H1 (cell line): ENCODE results near the gene MMAB. TPM values are rescaled to one million over a fixed set of nuclear protein-coding genes. Genes with fewer than 3 reads are reported as not detected.

Experiments
- FOSL1 ChIP-seq: IDR thresholded peaks from 2 replicates; pipeline ENCODE4 v1.6.1; 2011; ENCODE audit warnings: mild to moderate bottlenecking, low read depth, low read length, moderate library complexity; ENCODE audit not compliant: insufficient read depth
- KDM1A ChIP-seq: fragments of 200-600, 300-600 bp; sonication (generic); IDR thresholded peaks from 2 replicates; pipeline ENCODE4 v1.7.1; 2016; ENCODE audit warnings: mild to moderate bottlenecking, low read length, borderline replicate concordance
- PHF8 ChIP-seq: fragments of 200-600 bp; sonication (generic); conservative IDR thresholded peaks from 2 replicates; pipeline ENCODE4 v1.7.1; 2012; ENCODE audit warnings: low read depth, mild to moderate bottlenecking, inconsistent platforms, low read length, moderate library complexity
- SIX5 ChIP-seq: IDR thresholded peaks from 2 replicates; pipeline ENCODE4 v1.6.1; 2011; ENCODE audit warnings: mild to moderate bottlenecking, low read depth, low read length
- USF2 ChIP-seq: IDR thresholded peaks from 2 replicates; pipeline ENCODE4 v1.6.1; 2011; ENCODE audit warnings: low read length, improper control_type of control experiment
- polyA plus RNA-seq, 7 experiments: library from polyadenylated mRNA; depleted of rRNA in 3 of 7; stranded (reverse) in 5 of 7; unstranded in 2 of 7; fragments of >200 nt in 5 of 7; fragments of 200-250 nt in 2 of 7; gene quantifications; 1 replicate in 5 of 7; 2 replicates in 1 of 7; 4 replicates in 1 of 7; pipeline versions ENCODE4 v1.2.1 to v1.2.3, GENCODE V29; 2011 to 2013; ENCODE audit warnings: missing spikeins in 2 of 7, mixed read lengths in 2 of 7
- total RNA-seq: library from RNA; stranded (reverse); fragmentation: NEBNext Ultra II Directional; extraction: Animal tissue kit (Norgen Biotek cat#: 25700); gene quantifications from 2 replicates; pipeline ENCODE4 v1.2.1, GENCODE V29; 2021

MMAB gene
- total and polyA plus RNA-seq, 2 of the 8 experiments (the other 6 are each of a cell fraction or from before 2014, with no cell fraction given) = 12.9 to 18.5 TPM

- TF ChIP-seq USF2 (no peak), PHF8 (no peak), KDM1A (no peak), FOSL1 (no peak), SIX5 (no peak)
Observed at GRCh38 chr12:109525279-109525585, 48.1 kb downstream of the MMAB start (continued).
